Stimulated activated CD4-positive, alpha-beta T cell treated with anti-CD3 and anti-CD28 coated beads, Interleukin-2, amount 100 ng/mL, for 48 hours (primary cell): ENCODE data around the gene BCL2L15.

Source experiments
- DNase-seq, 2 donors: peaks; one replicate each; pipeline ENCODE4 v3.0.0-alpha.2; 2020

BCL2L15 gene

GRCh38 chr1:113904674-113905434, 17.5 kb upstream of the BCL2L15 start, which contains the start of the genes AP4B1 and DCLRE1B:
Gene AP4B1, minus strand, starts transcription at chr1:113904799. Its CDS starts 82 bp downstream, at chr1:113904717.
Gene DCLRE1B, plus strand, starts transcription at chr1:113905326. Its CDS starts 261 bp downstream, at chr1:113905587.
- peak; percentile 95 to 96 for DNase-seq

- DNase-seq: no peak
Observed at GRCh38 chr1:113904293-113904673, 16.9 kb upstream of the BCL2L15 start.

- DNase-seq: peak in 1 of 2 donors; percentile 17
Observed at GRCh38 chr1:113903501-113904292, 16.3 kb upstream of the BCL2L15 start.

GRCh38 chr1:113901191-113901590, 13.8 kb upstream of the BCL2L15 start:
- no peak for DNase-seq

GRCh38 chr1:113899111-113899510, 11.7 kb upstream of the BCL2L15 start:
- no peak for DNase-seq

- DNase-seq: no peak
Observed at GRCh38 chr1:113898241-113898814, 10.9 kb upstream of the BCL2L15 start.

- no peak for DNase-seq
Observed at GRCh38 chr1:113895961-113896360, 8.6 kb upstream of the BCL2L15 start.

- no peak for DNase-seq
Observed at GRCh38 chr1:113895098-113895497, 7.7 kb upstream of the BCL2L15 start.

GRCh38 chr1:113893267-113893666, 5.9 kb upstream of the BCL2L15 start:
- no peak for DNase-seq

GRCh38 chr1:113891631-113892220, 4.3 kb upstream of the BCL2L15 start:
- no peak for DNase-seq

- DNase-seq: no peak
Observed at GRCh38 chr1:113890816-113891215, 3.4 kb upstream of the BCL2L15 start.

- DNase-seq: no peak
Observed at GRCh38 chr1:113886417-113887401, 672 bp downstream of the BCL2L15 start.

- DNase-seq: no peak
Observed at GRCh38 chr1:113881661-113882060, 5.7 kb downstream of the BCL2L15 start.

GRCh38 chr1:113879739-113880038, 7.7 kb downstream of the BCL2L15 start:
- no peak for DNase-seq

- DNase-seq: no peak
Observed at GRCh38 chr1:113876176-113876575, 11.2 kb downstream of the BCL2L15 start.

- DNase-seq: no peak
Observed at GRCh38 chr1:113875714-113876113, 11.7 kb downstream of the BCL2L15 start.

- no peak for DNase-seq
Observed at GRCh38 chr1:113874012-113874879, 13.1 kb downstream of the BCL2L15 start.

GRCh38 chr1:113872219-113872935, 15.0 kb downstream of the BCL2L15 start:
- no peak for DNase-seq

- DNase-seq: peak; percentile 62 to 63
Observed at GRCh38 chr1:113871597-113872113, 15.7 kb downstream of the BCL2L15 start, which contains the start of gene PTPN22. Gene PTPN22, minus strand, starts transcription at chr1:113871712.

GRCh38 chr1:113870778-113871177, 16.6 kb downstream of the BCL2L15 start:
- DNase-seq: no peak
